LoVo (cell line): ENCODE results near the gene RTTN.
A peak's percentile ranks its signal among the peaks of the same experiment; 100 is the strongest.
"Not testable (repeated sequence)": the region's sequence is repeated elsewhere in the genome, so short reads cannot be mapped to it uniquely, and the experiment has no call there.

ENCODE experiments used
- DNase-seq: peaks from one replicate; pipeline ENCODE4 v3.0.0-alpha.2; 2016; ENCODE audit warnings: low spot score

RTTN gene, protein sequence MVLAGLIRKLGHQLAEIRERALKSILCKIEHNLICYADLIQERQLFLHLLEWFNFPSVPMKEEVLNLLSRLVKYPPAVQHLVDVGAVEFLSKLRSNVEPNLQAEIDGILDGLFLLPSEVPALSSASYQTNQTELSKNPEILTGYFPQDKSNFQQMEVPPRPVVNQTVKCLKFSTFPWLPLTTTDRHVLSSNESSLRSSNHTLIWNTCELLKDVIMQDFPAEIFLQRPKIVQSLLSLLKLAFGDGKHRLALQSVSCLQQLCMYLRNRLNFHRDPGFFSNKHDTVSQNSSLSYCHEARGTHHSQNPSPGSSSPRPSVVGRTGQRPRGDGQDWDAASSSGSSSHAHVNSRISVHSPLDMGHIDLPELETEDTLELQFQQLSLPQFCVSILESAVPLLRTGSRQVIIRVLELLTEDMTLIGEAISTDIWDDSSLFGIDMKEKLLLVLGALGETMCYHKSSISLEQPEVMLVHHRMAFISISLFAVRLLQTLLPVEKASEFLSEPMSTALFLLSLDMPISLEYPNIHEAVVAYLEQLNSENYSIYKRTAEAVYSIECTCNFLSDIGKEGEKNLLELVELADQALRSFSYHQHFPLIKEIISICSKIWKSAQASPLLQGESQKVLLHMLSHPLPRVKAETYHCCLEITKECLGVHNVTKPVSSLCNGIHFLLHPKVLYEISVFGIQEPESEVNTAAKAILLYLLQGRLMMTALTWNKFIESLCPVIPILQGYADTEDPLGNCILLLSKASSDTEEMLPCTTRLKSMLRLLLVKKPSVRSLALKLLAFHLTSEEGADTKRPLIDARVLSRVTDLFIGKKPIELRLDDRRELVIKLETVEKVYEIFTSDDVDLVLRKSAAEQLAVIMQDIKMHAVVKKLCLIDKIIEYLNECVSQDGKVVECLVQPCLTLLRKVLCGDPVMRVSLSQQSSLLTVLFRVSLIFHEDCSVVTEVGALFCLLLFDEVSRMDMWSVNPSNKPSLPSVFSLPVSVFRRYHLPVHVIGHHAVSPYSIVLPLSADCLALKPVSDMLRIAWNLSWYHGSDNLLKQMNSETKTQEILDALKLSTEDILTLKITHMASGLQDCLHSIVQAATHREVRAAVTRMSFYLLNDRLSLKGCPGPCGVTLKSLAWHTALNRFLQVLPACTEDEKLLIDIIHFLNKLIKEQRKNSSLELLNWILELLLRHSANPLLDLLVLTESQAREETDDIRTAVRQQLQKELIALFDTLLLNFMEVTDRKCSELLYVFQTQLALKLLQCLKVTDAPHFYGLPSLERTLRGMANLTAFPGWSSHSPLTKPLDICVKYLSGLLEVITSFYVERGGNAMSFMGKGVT (N-terminal part only)

DNA sequence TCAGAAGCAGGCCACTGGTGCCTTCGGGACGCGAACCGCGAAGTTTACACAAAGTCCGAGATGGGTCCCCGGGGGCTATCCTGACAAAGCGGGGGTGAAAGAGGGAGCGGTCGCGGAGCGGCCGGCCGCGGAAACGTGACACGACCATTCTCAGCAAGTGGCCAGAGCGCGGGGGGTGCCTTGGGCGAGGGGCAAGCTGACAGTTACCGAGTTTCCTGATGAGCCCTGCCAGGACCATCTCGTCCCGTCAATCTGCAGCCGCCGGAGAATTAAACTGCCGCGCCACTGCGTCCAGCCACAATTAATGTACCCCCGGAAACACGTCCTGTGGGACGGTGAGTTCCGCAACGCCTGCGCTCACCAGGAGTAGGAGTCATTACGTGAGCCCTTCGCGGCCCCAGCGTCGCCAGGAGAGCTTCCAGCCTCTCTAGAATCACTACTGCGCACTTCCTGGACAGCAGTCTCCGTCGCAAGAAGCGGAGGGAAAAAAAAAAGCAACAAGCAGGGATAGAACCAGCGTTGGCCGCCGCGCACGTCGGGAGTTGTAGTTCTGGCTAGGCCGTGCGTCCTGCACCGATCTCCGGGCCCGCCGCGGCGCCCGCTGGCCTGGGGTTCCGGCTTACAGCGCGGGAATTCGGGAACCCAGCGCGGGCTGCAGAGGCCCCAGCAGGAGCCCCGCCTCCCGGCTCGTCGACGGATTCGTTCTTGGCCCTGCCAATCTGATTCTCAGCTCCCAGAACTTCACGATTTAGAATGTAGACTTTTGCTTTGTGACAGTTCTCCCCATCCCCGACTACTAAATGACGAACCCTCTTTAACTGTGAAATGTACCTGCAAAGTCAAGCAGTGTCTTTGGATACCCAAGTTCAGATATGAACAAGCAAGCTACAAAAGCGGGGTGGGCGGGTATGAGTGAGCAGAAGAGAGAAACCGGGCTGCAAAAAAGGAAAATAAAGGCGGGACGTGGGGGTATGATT lies at the start of gene RTTN:
Gene RTTN, minus strand, starts transcription at position 267 of the 977 bp plus-strand sequence. Its CDS starts 29 bp downstream, at position 238.
- peak; percentile 94 for DNase-seq

DNA sequence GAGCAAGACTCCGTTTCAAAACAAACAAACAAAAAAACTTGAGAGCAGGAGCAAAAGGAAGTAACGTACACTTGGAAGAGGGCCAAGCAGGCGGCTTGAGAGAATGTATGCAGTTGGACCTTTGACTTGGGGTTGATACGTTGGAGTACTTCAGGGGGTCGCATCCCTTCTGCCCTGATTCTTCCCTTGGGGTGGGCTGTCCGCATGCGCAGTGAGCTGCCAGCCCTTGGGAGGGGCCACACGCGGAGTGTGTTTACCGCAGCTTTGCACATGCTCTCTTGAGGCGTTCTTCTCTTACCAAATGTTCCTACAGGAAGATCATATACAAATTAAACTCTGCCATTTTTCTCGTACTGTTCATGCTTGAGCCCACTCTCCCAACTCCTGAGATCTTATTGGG lies 45.3 kb upstream of the RTTN start:
- no peak for DNase-seq

DNA sequence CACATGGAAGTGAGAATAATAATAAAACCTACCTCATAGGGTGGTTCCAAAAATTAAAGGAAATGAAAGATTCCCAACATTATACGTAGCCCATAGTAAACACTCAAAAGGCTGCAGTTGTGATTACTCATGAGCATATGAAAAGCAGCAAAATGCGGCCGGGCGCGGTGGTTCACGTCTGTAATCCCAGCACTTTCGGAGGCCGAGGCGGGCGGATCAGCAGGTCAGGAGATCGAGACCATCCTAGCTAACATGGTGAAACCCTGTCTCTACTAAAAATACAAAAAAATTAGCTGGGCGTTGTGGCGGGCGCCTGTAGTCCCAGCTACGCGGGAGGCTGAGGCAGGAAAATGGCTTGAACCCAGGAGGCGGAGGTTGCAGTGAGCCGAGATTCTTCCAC lies 44.4 kb upstream of the RTTN start:
- not testable (repeated sequence) for DNase-seq

DNA sequence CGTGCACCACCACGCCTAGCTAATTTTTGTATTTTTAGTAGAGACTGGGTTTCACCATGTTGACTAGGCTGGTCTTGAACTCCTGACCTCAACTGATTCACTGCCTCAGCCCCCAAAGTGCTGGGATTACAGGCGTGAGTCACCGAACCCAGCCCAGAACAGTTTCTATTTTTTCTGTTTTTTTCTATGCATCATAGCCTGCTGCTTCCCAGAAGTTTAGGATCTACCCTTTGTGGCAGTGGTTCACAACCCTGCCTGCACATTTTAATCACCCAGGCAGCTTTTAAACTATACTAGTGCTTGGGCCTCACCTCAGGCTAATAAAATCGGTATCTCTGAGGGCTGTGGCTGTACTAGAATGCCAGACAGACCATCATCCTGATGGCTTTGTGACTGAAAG lies 43.6 kb upstream of the RTTN start:
- peak; percentile 7 for DNase-seq

DNA sequence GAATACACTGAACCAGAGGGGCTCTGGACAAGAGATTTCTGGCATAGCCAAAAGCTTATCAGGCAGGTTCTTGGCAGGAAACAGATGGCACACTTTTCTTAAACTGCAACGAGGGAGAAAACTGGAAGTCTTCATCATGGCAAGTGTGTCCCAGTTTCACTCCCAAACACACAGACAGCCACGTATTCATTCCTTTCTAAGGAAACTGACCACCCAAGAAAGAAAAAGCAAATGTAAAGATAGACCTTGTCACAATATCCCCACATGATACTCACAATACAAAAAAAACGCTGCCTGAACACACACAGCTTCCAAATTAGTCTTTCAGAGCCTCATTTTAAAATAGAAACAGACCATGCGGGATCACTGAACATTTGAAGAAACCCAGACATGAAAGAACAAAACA lies 40.6 kb upstream of the RTTN start:
- DNase-seq: no peak

DNA sequence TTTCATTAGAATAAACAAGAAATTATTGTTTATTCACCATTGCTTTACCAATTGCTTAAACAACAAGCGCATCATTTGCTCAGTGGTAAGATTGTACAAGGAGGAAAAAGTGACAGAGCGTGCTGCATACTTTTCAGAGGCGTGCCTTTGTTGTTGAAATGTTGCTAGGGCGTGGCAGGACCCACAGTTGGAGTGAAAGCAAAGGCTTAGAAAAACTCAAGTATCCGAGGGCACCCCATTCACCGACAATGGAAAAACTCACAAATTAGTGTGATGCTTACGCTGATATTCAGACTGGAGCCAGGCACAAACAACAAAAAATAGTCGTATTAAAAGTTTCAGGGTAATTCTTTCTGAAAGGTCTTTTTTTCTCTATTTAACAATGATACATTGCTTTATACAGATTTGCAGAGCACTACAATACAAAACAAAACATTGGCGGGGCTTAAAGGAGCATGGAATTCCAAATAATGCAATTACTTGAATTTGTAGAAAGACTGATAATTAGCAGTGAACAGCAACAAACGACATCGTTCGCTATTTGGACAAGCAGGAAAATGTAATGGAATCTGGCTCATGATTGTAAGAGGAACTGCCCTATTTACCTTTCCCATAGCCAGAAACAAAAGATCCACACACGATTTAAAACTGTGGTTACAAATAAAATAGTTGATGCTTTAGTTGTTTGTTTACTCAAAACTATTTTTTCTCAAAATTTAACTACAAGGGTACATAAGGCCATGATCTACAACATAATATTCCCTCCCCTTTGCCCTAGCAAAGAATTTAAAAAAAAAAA lies 37.8 kb upstream of the RTTN start:
- peak; percentile 86 for DNase-seq

DNA sequence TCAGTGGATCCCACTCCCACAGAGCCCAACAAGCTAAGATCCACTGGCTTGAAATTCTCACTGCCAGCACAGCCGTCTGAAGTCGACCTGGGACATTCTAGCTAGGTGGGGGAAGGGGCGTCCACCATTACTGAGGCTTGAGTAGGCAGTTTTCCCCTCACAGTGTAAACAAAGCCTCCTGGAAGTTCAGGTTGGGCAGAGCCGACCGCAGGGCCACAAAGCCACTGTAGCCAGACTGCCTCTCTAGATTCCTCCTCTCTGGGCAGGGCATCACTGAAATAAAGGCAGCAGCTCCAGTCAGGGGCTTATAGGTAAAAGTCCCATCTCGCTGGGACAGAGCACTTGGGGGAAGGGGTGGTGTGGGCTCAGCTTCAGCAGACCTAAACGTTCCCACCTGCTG lies 31.4 kb upstream of the RTTN start:
- DNase-seq: not testable (repeated sequence)

DNA sequence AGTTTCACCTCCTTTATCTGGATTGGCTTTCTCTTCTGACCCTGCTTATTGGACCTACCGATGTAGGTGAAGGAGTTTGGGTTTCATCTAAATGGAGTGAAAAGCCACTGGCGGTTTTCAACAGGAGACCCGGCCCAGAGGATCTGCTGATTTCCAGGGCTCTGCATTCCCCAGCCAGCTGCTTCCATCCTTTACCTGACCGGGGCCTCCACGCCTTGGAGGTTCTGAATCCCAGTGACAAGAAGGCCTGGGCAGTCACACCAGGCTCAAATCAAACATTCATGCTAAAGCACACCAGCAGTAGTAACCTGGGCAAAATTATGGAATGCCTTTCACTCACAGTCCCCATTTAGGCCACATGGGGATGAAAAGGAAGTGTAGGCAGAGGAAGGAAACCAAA lies 30.0 kb upstream of the RTTN start:
- DNase-seq: no peak

DNA sequence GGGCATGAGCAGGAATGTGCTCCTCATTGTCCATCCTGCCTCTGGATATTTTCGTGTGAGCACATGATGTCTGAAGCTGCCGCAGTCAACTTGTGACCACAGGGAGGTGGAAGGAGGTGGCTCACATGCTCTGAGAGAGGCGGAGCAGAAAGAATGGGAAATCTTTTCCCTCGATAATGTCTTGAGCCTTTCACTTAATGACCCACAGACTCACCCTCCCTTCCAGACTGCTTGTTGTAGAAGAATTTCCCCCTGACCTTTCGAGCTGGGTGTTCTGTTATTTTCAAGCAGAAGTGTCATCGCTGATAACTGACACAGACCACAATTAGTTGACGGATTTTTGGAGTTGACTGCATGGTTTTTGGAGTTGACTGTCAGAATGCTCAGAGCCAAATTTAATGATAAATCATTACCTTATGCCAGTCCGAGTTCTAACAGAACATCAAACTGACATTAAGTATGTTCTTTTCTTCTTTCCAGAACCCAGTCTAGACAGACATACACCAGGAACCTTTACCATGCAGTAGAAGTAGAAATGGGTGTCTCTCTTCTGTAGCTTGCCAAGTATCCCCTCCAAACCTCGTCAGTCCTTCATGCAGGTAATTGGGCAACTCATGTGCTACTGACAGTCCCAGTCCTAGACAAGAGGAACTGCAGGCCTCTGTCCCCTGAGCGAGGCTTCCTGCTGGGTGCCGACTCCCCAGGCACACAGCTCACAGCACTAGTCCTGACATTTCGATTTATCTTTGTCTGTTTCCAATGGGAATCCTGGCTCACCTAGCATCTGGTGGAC lies 29.4 kb upstream of the RTTN start:
- DNase-seq: peak; percentile 60

DNA sequence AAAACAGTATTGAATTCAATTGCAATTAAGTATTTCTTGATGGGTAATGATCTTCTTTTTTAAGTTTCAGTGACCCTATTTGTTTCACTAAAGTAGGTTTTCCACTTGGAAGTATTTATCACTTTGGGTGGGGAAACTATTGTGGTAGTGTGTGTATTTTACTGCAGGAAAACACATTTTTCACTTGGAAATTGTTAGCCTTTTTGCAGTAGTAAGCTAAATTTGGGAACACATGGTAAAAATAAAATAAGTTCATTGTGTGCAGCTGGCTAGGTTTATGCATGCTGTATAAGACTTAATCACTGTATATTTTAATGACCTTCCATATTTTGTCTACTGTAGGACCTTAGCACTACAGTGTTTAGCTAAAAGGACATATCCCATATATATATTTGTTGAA lies 28.5 kb upstream of the RTTN start:
- no peak for DNase-seq

DNA sequence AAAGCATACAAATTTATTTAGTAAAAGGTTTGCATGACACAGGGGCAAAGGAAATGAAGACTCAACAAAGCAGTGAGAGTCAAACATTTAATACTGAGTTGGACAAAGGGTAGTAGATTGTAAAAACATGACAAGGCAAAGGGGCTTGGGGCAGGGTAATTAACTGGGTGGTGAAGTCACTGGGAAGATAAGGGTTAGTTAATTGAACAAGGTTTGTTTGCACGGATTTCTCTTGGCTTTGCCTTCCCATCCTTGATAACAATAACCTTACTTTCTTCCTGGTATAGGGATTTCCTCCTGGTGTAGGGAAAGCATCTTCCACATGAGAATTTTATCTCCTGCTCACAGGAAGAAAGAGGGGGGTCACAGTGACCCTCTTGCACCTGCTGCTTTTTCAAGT lies 26.8 kb upstream of the RTTN start:
- peak; percentile 56 for DNase-seq

DNA sequence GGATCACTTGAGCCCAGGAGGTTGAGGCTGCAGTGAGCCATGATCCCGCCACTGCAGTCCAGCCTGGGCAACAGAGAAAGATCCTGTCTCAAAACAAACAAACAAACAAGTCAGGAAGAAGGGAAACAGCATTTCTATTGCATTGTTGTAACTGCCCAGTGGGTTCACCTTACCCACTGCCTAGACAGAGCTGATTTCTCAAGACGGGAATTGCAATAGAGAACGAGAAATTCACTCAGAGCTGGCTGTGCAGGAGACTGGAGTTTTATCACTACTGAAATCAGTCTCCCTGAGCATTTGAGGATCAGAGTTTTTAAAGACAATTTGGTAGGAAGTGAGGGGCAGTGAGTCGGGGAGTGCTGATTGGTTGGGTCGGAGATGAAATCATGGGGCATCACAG lies 24.2 kb upstream of the RTTN start:
- no peak for DNase-seq

DNA sequence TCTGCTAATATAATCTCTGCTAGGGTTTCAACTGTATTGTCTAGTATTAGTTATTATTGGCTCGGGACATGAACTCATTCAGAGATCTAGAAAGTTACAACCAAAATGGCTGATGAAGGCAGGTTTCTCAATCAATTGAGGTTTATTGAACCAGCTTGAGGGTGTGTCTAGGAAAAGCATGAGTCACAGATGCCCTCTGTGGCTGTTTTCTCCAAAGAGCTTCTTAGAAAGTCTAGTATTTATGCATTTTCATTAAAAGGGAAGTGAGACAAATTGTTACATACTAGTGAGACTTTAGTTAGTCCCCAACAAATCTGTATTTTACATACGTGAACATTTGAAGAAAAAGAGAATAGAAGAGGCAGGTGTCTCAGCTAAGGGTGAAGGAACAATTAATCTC lies 23.0 kb upstream of the RTTN start:
- no peak for DNase-seq

DNA sequence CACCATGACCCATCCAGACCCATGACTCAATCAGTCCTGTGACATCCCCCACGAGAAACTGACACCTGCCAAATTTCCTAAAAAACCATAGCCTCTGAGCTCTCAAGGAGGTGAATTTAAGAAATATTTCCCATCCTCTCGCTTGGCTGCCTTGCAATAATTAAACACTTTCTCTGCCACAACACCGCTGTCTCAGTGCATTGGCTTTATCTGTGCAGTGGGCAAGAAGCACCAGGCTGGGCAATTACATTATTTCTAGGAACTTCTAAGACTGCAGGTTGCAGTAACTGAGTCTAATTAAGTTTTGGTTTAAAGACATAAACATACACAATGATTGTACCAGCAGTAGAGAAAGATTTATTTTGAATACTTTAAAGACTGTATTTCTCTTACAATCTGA lies 22.0 kb upstream of the RTTN start:
- DNase-seq: no peak

DNA sequence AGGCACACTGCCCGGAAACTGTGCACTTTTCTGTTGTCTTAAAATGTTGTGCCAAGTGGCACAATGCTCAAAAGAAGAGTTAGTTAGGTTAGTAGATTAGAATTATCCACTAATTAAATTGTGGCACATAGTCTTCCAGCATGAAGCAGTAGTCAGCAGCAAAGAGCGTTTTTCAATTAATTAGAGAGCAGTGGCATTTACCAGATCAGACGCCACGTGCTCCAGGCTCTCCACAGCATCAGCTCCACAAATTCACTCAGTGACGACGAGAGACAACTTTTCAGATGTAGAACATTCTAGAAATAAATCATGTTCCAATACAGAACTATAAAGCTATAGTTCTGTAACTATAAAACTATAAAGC lies 16.4 kb upstream of the RTTN start:
- no peak for DNase-seq

DNA sequence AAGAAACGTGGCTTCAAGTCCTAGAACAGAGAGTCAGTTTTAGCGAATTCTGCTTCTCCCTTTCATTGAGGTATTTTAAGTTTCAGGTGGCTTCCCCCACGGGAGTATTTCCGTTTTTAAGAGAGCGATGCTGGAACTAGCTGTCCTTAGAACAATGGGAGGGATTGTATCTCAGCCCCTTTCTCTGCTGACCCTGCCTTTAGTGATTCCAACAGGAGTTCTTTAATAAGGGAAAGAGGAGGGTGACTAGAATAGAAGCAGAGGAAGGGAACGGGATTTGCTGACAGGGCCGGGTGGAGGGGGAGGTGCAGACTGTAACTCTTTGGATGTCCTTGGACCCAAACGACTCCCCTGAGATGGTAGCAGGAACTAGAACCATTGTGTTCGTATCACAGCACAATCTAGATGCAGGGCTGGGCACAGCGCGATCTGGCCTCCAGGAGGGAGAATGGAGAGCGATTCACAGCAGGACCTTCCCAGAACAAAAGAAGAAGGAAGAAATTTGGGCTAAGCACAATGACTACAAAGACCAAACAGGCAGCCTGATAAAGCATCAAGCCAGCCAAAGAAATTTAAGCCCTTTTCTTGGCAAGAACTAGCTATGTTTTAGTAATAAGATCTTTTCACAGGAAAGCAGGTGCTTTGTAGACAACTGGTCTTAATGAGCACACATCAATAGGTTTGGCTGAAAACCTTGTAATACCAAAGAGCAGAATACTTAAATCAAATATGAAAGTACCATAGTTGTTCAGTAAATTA lies 15.8 kb upstream of the RTTN start:
- no peak for DNase-seq

DNA sequence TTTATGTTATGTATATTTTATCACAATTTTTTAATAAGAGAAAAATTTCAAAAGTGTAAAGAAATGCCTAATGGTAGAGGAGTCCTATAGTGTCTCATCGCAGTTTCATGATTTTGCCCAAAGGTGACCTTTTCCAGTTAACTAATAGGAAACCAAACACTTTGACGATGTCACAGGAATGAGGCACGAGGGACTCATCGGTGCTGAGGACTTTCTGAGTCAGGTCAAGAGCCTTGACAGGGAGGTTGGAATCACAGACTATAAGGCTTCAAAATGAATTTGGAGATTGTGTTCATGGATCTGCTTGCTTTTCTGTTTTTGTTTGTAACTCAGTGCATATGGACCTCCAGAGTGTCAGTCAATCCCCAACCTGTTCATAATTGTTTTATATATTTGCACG lies 15.1 kb upstream of the RTTN start:
- DNase-seq: no peak

DNA sequence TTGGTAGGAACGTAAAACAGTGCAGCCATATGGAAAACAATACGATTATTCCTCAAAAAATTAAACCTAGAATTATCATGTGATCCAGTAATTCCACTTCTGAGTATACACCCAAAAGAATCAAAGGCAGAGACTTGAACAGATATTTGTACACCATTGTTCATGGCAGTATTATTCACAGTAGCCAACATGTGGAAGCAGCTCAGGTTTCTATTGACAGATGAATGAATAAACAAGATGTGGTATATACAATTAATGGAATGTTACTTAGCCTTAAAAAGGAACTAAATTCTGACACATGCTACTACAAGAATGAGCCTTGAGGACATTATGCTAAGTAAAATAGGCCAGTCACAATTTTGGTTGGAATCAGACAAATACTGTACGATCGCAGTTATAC lies 14.2 kb upstream of the RTTN start:
- no peak for DNase-seq

DNA sequence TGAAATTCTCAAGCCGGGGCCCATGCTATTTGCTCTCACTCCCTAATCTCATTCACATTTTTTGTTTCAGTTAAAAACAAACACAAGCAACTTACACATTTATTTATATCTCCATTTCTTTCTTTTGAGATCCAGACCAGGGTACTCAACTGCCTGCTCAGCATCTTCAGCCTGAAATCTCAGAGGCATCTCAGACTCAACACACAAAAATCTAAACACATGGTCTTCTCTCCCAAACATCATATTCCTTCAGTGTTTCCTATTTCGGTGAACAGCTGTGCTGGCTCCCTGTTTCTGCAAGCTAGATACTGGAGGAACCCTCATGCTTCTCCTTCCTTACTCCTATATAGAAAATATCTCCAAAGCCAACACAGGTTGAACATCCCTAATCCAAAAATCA lies 11.3 kb upstream of the RTTN start:
- DNase-seq: no peak
